Measurements from ENCODE around the gene WBP11.
"Not testable (repeated sequence)": the region's sequence is repeated elsewhere in the genome, so short reads cannot be mapped to it uniquely, and the experiment has no call there.

WBP11 gene

GRCh38 chr12:14771651-14772137, 31.6 kb downstream of the WBP11 start:
- no peak for DNase-seq

GRCh38 chr12:14770496-14771461, 32.5 kb downstream of the WBP11 start:
- peak; percentile 30 to 71 for DNase-seq

DNA sequence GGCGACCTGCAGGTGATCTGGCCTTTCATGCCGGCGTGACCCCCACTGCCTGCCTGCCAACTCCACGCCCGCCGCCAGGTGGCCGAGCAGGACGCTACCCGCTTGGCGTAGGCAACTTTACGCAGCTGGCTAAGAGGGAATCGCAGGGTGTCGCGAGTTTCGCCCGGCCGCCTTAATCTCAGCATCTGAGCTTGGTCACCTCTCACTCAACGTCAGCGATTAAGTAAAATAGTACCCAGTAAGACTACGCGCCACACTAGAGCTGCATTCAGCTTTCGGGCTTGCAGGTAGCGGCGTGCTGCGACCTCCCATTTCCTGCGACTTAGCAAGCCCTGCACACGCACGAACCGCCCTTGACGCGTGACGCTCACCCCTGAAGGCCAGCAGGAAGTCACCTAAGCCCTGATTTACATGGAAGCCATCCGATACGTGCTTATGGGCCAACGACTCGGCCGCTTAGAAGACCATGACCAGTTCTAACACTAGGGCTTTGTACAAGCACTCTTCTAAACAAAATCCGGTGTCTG, 33.2 kb downstream of the WBP11 start:
- peak in 1 of 2 experiments; percentile 70 for DNase-seq

- no peak for DNase-seq
Measured at GRCh38 chr12:14769466-14769968, 33.8 kb downstream of the WBP11 start.

DNA sequence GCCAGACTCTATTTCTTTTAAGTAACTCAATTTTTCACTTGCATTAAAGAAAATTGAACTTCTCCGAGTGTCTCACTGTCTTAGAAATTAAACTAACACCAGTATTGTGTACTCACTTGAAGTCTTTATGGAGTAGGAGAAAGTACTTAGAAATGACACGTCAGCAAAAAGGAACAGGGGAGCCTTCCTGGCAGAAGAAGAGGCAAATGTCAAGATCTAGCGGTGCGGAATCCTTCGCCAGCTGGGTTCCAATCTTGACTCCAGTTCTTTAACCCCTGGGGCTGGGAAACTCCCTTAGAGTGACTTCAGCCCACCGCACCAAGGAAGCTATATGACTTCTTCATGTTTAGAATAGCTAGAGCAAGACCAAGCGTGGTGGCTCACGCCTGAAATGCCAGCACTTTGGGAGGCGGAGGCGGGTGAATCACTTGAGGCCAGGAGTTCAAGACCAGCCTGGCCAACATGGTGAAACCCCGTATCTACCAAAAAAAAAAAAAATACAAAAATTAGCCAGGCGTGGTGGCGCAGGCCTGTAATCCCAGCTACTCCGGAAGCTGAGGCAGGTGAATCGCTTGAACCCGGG, 34.4 kb downstream of the WBP11 start:
- DNase-seq = no peak

DNA sequence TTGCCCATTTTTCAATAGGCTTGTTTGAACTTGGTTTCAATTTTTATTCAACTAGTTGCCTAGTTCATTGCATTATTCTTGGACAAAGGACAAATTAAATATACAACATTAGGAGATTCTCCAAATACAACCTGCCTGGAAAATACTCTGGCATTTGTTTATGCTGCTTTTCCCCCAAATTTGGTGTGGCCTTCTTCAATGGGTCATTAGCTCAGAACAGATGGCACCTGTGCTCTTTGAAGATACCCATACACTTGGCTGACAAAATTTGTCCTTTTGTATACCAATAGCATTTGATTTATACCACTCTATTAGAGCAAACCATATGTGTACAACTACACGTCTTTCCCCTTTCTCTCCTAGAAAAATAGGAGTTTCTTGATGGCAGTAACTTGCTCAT, 35.7 kb downstream of the WBP11 start:
- DNase-seq = no peak

DNA sequence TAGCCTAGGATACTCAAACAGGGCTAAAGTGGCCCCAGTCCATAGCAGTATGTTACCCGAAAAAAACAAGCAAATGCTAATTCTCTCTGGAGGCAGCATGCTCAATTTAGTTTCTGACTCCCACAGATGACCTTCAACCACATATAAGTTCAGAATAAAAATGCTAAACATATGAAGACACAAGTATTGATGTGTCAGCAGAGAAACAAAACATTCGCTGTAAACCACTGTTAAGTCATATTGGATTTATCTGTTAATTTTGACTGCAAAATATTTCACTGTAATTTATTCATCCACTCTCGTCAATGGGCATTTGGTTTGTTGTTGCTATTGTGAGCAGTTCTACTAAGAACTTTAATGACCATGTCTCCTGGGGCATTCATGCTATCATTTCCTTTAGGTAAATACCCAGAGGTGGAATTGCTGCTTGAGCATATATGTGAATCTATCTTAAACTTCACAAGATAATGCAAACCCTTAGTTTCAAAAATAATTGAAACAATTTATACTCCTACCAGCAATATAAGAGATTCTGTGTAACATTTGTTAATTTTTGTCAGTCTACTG, 36.5 kb downstream of the WBP11 start:
- no peak for DNase-seq

DNA sequence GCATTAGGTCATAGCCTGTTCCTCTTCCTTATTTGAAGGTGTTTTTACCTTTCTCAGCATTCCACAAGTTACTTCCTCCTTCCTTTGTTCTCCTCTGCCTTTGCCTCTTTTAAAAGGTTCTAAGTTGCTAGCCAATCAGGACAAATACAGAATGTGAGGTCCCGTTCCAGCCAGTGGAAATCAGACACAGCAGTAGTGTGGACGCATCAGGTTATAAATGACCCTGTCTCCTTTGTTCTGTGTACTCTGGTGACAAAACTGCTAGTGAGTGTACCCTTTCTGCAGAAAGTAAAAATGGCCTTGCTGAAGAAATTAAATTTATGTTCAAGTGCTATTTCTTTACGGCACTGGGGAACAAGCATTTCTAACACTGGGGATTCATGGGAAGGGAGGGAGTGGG, 37.3 kb downstream of the WBP11 start:
- not testable (repeated sequence) for DNase-seq

DNA sequence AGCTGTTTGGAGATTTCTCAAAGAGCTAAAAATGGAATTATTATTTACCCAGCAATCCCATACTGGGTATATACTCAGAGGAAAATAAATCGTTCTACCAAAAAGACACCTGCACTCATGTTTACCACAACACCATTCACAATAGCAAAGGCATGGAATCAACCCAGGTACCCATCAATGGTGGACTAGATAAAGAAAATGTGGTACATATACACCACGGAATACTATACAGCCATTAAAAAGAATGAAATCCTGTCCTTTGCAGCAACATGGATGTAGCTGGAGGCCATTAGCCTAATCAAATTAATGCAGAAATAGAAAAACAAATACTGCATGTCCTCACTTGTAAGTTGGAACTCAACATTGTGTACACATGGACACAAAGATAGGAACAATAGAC, 37.9 kb downstream of the WBP11 start:
- DNase-seq = no peak

- DNase-seq = not testable (repeated sequence)
Measured at GRCh38 chr12:14759711-14760280, 43.5 kb downstream of the WBP11 start.

DNA sequence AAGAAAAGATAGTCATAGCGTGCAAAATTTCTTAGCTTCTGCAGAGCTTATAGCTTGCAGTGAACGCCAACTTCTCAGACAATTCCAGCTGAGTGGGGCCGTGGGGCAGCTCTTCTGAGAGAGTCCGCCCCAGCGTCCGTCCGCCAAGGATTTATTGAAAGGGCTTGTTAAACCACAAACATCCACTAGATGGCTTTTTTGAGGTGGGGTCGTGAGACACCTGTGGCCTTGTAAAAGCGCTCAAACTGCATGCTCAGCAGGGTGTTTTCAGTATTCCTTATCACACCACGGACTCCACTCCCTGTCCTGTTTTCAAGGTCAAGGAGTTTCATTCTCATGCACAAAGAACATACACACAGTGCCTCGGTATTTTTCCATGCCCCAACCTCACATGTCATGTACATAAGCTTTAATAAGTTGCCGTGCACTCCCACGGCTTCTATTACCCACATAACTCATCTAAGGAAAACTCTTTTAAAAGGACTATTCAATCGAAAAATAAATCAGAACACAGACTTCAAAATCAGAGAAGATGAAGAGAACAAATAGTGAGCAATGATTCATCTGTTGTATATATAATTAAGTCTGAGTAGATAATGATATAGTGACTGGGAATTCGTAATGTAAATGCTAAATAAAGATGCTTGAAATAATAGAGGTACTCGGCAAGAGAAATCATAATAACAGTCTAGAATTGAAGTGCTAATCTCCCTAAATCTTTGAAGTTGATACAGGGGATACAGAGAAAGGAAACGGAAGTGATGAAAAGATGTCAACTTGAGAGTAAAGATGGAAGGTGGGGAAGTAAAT, 46.7 kb downstream of the WBP11 start:
- DNase-seq = no peak

DNA sequence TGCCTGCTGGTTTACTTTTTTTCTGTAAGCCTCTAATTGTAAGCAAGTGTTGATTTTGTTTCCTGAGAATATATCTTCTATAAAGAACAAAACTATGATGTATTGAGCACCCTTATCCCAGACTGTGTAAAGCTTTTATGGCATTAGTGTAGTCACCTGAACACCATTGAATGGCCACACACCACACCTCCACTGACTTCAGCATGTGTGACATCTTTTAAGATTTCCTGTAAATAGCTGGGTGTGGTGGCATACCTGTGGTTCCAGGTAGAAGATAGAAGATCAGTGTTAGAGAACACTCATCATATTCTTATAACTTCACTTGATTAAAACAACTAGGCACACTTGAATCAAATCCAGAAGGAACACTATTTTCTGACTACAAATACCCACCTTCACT, 51.3 kb downstream of the WBP11 start:
- no peak for DNase-seq

DNA sequence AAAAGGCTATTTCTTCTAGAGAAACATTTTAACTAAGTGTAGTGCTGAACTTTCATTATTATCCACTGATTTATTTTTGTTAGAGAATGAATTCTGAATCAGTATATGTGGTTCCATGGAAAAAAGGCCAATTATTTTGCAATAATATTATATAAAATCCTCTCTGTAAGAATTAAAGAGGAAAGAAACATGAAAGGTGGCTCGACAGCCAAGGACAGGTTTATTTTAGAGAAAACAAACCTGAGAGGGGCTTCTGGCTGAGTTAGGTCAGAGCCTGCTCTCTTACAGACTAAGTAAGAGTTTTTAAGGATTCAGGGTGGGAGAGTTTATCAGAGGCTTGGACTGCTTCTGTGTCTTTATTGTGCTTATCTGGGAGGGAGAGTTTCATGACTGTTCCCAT, 60.2 kb downstream of the WBP11 start:
- DNase-seq = no peak

DNA sequence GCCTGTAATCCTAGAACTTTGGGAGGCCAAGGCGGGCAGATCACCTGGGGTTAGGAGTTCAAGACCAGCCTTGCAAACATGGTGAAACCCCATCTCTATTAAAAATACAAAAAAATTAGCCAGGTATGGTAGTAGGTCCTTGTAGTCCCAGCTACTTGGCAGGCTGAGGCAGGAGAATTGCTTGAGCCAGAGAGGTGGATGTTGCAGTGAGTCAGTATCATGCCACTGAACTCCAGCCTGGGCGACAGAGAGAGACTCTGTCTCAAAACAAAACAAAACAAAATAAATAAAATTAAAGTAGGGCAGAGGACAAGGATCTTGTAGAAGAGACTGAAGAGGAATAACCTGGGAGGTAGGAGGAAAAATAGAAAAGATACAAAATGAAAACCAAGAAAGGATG, 61.3 kb downstream of the WBP11 start:
- no peak for DNase-seq

DNA sequence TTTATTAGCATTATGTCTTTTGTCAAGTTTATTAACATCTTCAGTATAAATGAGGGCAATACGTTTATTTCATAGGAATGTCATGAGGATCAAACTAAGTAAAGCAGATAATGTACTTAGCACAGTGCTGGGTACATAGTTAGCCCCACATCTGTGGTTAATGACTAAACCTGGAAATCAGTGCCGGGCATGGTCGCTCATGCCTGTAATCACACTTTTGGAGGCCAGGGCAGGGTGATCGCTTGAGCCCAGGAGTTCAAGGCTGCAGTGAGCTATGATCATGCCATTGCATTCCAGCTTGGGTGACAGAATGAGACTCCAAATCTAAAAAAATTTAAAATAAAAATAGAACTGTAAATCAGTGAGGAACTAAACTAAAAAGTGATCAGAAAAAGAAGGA, 62.1 kb downstream of the WBP11 start:
- no peak for DNase-seq

- DNase-seq = not testable (repeated sequence)
Measured at GRCh38 chr12:14736441-14736840, 66.8 kb downstream of the WBP11 start.

All from cerebellar nuclear complex (tissue), 1 donor.